Cardiac muscle cell (in vitro differentiated cells and primary cell): ENCODE results near the gene SDR39U1. TPM values are rescaled to one million over a fixed set of nuclear protein-coding genes. Genes with fewer than 3 reads are reported as not detected.

Source experiments
- DNase-seq, 2 donors: peaks; one replicate each; pipeline versions ENCODE4 v3.0.0 to v3.0.0-alpha.2; 2010 to 2017; ENCODE audit warnings: low read depth in 1 of 2, low spot score in 1 of 2
- H3K27ac ChIP-seq: fragments of 200-600 bp; sonication (generic); 2 replicates; pipeline ENCODE4 v1.5.1; 2016
- H3K27me3 ChIP-seq: fragments of 200-600 bp; sonication (generic); 2 replicates; pipeline ENCODE4 v1.6.0; 2016; ENCODE audit warnings: control low read depth
- H3K36me3 ChIP-seq: fragments of 200-600 bp; sonication (generic); 2 replicates; pipeline ENCODE4 v1.5.1; 2016; ENCODE audit warnings: control low read depth
- H3K4me1 ChIP-seq: fragments of 200-600 bp; sonication (generic); 2 replicates; pipeline ENCODE4 v1.8.1; 2017; ENCODE audit warnings: low read depth, mild to moderate bottlenecking, mixed run types
- H3K4me3 ChIP-seq: fragments of 200-600 bp; sonication (generic); 2 replicates; pipeline ENCODE4 v1.5.1; 2016; ENCODE audit warnings: mild to moderate bottlenecking
- H3K9me3 ChIP-seq: fragments of 200-600 bp; sonication (generic); 2 replicates; pipeline ENCODE4 v1.5.1; 2017; ENCODE audit warnings: low read depth, mild to moderate bottlenecking, control low read depth
- polyA plus RNA-seq: library from polyadenylated mRNA; unstranded; fragments of >200 nt; fragmentation: Nextera tagmentation; extraction: Ambion mirVana; gene quantifications from 2 replicates; pipeline ENCODE4 v1.2.1, GENCODE V29; 2016
- total RNA-seq: library from RNA; depleted of rRNA; stranded (reverse); fragments of >200 nt; gene quantifications from 2 replicates; pipeline ENCODE4 v1.2.3, GENCODE V29; 2016
- TF ChIP-seq, protein P1 (sequence below): IDR thresholded peaks from 2 replicates; pipeline ENCODE4 v1.5.1; 2012; ENCODE audit warnings: low read depth, mild to moderate bottlenecking, low read length

Gene SDR39U1
- total and polyA plus RNA-seq, 2 experiments from 2014 or later: 60.4 to 163 TPM

- H3K4me1 ChIP-seq: no peaks in the 10 kb centered on the region
- H3K36me3 ChIP-seq: no peaks in the 10 kb centered on the region
- TF ChIP-seq, protein P1, sequence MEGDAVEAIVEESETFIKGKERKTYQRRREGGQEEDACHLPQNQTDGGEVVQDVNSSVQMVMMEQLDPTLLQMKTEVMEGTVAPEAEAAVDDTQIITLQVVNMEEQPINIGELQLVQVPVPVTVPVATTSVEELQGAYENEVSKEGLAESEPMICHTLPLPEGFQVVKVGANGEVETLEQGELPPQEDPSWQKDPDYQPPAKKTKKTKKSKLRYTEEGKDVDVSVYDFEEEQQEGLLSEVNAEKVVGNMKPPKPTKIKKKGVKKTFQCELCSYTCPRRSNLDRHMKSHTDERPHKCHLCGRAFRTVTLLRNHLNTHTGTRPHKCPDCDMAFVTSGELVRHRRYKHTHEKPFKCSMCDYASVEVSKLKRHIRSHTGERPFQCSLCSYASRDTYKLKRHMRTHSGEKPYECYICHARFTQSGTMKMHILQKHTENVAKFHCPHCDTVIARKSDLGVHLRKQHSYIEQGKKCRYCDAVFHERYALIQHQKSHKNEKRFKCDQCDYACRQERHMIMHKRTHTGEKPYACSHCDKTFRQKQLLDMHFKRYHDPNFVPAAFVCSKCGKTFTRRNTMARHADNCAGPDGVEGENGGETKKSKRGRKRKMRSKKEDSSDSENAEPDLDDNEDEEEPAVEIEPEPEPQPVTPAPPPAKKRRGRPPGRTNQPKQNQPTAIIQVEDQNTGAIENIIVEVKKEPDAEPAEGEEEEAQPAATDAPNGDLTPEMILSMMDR: no peak
- no peaks in the 10 kb centered on the region for H3K9me3 ChIP-seq
- H3K4me3 ChIP-seq: no peak overlapping the region
- DNase-seq: no peak
- no peak overlapping the region for H3K27ac ChIP-seq
- H3K27me3 ChIP-seq: no peaks in the 10 kb centered on the region
These were observed 19.6 kb downstream of the SDR39U1 start for GRCh38 chr14:24422694-24423601.

GRCh38 chr14:24422261-24422660 is 20.3 kb downstream of the SDR39U1 start:
- H3K27me3 ChIP-seq: no peaks in the 10 kb centered on the region

DNA sequence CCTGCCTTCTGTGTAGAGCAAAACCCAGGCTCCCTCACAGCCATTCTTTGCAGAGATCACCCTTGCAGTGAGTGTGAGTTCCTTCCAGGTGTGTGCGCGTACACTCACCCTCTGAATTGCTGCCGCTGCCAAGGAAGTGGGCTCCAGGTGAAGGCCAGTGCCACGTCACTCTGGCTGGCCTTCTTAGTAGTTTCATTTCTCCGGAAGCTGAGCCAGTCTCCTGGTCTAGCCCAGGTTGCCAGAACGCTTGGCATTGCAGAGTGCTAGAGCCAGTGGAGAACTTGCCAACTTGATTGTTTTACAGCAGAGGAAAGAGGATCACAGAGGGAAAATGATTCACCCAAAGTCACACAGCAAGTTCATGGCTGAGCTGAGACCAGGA is 24.1 kb downstream of the SDR39U1 start:
- H3K27ac ChIP-seq: no peak overlapping the region
- H3K27me3 ChIP-seq: no peaks in the 10 kb centered on the region
- H3K4me1 ChIP-seq: peaks cover 11% of the 10 kb centered on the region
- H3K4me3 ChIP-seq: no peak overlapping the region
- peaks cover 6% of the 10 kb centered on the region for H3K36me3 ChIP-seq
- no peaks in the 10 kb centered on the region for H3K9me3 ChIP-seq
- TF ChIP-seq, protein P1: no peak
- DNase-seq: peak in 1 of 2 donors; percentile 14

More at GRCh38 chr14:24422261-24422660, 20.3 kb downstream of the SDR39U1 start:
- H3K27ac ChIP-seq: no peak overlapping the region
- H3K4me1 ChIP-seq: no peaks in the 10 kb centered on the region
- no peaks in the 10 kb centered on the region for H3K9me3 ChIP-seq
- TF ChIP-seq, protein P1: no peak
- no peak overlapping the region for H3K4me3 ChIP-seq
- DNase-seq: no peak
- no peaks in the 10 kb centered on the region for H3K36me3 ChIP-seq

DNA sequence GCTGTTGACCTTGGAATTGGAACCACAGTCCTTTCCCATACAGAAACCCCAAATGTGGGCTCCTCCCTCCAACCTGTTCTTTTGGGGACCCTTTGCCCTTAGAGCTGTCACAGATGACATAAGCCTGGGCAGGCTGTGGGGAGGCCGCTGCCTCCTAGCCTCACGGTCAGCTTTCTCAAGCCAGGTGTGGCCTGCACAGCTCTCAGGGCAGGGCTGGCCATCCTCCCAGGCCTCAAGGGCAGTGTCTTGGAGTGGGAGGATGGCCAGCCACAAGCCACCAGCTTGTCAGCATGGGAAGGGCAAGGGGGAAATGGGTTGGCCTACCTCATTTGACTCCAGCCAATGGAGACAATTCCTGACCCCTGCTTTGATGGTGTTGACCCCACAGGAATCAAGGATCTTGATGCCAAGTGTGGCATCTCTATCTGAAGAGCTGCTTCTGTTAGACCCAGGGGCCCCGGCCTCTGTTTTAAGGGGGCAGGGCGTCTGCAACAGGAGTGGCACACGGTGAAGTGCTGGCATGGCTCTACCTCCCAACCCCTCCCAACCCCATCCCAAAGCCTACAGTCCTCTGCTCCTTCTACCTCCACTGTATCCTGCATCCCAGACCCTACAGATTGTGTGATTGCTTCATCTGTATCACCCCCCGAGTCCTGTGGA is 24.6 kb downstream of the SDR39U1 start:
- TF ChIP-seq, protein P1: no peak
- Histone ChIP-seq H3K27ac (no peak overlapping the region), H3K27me3 (no peaks in the 10 kb centered on the region), H3K4me3 (no peak overlapping the region), H3K4me1 (peaks cover 11% of the 10 kb centered on the region), H3K9me3 (no peaks in the 10 kb centered on the region), H3K36me3 (peaks cover 10% of the 10 kb centered on the region)
- no peak for DNase-seq

DNA sequence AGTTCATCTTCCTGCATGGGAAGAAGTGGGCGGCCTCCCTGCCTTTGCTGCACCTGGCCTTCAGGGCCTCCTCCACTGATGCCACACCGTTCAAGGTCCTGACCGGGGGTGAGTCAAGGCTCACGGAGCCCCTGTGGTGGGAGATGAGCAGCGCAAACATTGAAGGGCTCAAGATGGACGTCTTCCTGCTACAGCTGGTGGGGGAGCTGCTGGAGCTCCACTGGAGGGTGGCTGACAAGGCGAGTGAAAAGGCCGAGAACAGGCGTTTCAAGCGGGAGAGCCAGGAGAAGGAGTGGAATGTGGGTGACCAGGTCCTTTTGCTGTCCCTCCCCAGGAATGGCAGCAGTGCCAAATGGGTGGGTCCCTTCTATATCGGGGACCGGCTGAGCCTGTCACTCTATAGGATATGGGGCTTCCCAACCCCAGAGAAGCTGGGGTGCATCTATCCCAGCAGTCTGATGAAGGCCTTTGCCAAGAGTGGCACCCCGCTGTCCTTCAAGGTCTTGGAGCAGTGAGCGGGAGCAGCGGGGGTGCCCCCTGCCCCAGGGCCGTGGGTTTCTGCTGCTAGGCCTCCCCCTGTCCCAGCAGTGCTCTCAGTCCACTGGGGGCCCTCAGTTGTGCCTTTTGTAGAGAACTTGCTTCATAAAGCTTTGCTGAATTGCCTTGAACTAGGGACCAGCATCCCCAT is 25.5 kb downstream of the SDR39U1 start:
- DNase-seq: no peak
- Histone ChIP-seq H3K4me3 (no peak overlapping the region), H3K27ac (peak overlapping the region; percentile 63)

More for the DNA sequence above, 25.5 kb downstream of the SDR39U1 start:
- peaks cover 13% of the 10 kb centered on the region for H3K36me3 ChIP-seq
- TF ChIP-seq, protein P1: no peak
- H3K9me3 ChIP-seq: no peaks in the 10 kb centered on the region
- H3K27me3 ChIP-seq: no peaks in the 10 kb centered on the region
- H3K4me1 ChIP-seq: peaks cover 11% of the 10 kb centered on the region
